Activated CD4-positive, alpha-beta T cell treated with anti-CD3 and anti-CD28 coated beads, Interleukin-10, Interleukin-2, amounts not matched to agents 100 ng/mL and 50 ng/mL, durations not matched to agents 16 hours and 8 hours (primary cell): Measurements from ENCODE around the gene MAGEA2B.
"Not testable (repeated sequence)": the region's sequence is repeated elsewhere in the genome, so short reads cannot be mapped to it uniquely, and the experiment has no call there.

Source experiments
- DNase-seq: peaks from one replicate; pipeline ENCODE4 v3.0.0-alpha.2; 2020

MAGEA2B gene, protein sequence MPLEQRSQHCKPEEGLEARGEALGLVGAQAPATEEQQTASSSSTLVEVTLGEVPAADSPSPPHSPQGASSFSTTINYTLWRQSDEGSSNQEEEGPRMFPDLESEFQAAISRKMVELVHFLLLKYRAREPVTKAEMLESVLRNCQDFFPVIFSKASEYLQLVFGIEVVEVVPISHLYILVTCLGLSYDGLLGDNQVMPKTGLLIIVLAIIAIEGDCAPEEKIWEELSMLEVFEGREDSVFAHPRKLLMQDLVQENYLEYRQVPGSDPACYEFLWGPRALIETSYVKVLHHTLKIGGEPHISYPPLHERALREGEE

DNA sequence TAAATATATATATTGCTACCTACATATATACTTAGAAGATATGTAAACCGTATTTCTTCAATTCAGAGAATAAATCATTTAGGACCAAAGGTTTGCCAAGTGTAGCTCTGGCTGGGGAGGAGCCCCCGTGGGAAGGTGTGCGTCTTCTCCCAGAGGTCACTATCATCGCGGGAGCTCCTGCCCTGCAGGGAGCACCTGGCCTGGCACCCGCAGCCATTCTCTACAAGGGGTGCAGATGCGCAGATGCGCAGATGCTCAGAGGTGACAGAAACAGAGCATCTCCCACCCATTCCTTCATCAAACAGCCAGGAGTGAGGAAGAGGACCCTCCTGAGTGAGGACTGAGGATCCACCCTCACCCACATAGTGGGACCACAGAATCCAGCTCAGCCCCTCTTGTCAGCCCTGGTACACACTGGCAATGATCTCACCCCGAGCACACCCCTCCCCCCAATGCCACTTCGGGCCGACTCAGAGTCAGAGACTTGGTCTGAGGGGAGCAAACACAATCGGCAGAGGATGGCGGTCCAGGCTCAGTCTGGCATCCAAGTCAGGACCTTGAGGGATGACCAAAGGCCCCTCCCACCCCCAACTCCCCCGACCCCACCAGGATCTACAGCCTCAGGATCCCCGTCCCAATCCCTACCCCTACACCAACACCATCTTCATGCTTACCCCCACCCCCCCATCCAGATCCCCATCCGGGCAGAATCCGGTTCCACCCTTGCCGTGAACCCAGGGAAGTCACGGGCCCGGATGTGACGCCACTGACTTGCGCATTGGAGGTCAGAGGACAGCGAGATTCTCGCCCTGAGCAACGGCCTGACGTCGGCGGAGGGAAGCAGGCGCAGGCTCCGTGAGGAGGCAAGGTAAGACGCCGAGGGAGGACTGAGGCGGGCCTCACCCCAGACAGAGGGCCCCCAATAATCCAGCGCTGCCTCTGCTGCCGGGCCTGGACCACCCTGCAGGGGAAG is at the start of gene MAGEA2B:
TSS of gene MAGEA2B (plus strand) at position 814 of the 973 bp plus-strand sequence. CDS start 2,479 bp downstream, outside the sequence.
- not testable (repeated sequence) for DNase-seq

DNA sequence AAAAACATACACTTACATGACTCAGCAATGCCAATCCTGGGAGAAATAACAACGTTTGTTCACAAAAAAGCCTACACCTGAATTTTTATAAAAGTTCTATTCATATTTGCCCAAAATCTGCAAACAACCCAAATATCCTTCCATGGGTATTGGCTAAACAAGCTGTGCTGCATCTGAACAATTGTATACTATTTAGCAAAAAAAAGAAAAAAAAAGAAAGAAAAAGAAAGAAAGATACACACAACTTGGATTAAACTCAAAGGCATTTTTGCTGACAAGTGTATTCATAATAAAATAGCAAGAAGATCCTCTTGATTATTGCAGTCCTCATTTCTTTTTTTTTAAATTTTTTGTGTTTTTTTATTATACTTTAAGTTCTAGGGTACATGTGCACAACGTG is 40.3 kb upstream of the MAGEA2B start:
- no peak for DNase-seq

DNA sequence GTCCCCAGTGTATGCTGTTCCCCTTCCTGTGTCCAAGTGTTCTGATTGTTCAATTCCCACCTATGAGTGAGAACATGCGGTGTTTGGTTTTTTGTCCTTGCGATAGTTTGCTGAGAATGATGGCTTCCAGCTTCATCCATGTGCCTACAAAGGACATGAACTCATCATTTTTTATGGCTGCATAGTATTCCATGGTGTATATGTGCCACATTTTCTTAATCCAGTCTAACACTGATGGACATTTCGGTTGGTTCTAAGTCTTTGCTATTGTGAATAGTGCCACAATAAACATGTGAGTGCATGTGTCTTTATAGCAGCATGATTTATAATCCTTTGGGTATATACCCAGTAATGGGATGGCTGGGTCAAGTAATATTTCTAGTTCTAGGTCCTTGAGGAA is 39.8 kb upstream of the MAGEA2B start:
- not testable (repeated sequence) for DNase-seq

DNA sequence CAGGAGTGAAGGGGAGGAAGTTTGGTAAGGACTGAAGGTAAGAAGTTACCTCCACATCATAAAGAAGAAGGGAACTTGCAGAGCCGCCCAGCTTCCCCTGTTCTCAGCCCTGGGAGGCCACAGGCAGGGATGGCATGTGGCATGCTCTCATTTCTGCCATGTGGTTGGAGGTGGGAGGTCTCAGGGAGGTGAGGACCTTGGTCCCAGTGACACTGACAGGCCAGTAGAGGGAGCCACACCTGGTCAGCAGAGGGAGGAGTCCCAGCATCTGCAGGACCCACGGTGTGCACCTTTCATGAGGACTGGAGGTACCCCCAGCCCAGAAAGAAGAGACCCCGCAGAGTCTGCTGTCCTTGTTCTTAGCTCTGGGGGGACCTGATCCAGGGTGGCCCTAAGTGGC is 33.4 kb upstream of the MAGEA2B start:
- not testable (repeated sequence) for DNase-seq

DNA sequence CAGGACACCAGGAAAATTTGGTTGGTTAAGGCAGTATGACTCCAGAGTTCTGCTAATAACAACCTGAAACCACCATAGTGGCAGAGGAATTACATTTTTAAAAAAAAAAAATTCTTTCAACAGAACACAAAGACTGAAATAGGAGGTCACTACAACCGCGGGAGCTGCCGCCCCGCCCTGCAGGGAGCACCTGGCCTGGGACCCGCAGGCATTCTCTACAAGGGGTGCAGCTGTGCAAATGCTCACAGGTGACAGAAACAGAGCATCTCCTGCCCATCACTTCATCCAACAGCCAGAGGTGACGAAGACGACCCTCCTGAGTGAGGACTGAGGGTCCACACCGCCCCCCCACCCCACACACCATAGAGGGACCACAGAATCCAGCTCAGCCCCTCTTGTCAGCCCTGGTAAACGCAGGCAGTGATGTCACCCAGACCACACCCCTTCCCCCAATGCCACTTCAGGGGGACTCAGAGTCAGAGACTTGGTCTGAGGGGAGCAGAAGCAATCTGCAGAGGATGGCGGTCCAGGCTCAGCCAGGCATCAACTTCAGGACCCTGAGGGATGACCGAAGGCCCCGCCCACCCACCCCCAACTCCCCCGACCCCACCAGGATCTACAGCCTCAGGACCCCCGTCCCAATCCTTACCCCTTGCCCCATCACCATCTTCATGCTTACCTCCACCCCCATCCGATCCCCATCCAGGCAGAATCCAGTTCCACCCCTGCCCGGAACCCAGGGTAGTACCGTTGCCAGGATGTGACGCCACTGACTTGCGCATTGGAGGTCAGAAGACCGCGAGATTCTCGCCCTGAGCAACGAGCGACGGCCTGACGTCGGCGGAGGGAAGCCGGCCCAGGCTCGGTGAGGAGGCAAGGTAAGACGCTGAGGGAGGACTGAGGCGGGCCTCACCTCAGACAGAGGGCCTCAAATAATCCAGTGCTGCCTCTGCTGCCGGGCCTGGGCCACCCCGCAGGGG is 16.2 kb upstream of the MAGEA2B start, which contains the start of gene MAGEA3:
TSS of gene MAGEA3 (plus strand) at position 843 of the 980 bp plus-strand sequence. CDS start 2,039 bp downstream, outside the sequence.
- not testable (repeated sequence) for DNase-seq

DNA sequence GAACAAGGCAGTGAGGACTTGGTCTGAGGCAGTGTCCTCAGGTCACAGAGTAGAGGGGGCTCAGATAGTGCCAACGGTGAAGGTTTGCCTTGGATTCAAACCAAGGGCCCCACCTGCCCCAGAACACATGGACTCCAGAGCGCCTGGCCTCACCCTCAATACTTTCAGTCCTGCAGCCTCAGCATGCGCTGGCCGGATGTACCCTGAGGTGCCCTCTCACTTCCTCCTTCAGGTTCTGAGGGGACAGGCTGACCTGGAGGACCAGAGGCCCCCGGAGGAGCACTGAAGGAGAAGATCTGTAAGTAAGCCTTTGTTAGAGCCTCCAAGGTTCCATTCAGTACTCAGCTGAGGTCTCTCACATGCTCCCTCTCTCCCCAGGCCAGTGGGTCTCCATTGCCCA is 14.0 kb upstream of the MAGEA2B start:
- not testable (repeated sequence) for DNase-seq

DNA sequence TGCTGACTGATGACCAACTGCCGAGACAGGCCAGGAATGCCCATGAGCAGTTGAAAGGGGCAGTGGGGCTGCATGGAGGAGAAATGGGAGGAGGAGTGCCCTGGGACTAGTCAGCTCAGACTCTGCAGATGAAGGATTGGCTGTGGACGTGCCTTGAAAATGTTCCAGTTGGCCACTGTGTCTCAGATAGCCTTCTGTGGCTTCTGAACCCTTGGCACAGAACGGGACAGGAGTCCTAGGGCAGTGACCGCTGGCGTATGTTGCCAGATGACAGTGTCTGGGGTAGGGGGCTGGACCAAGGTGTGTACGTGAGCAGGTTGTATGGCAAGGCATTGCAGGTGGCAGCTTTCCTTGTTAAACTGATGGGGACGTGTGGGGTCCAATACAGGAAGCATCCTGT is 7.9 kb upstream of the MAGEA2B start:
- not testable (repeated sequence) for DNase-seq

DNA sequence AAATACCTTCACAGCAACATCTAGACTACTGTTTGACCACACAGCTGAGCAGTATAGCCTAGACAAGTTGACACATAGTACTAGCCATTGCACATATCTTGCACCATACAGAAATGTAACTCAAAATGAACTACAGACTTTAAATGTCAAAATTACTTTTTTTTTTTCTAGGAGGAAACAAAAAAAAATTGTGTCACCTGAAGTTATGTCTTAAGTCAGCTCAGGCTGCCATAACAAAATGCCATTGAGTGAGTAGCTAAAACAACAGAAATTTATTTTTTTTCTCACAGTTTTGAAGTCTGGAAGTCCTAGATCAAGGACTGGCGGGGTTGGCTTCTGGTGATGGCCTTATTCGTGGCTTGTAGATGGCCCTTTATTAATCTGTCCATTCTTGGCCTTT is 5.3 kb upstream of the MAGEA2B start, which contains the start of gene CSAG2:
TSS of gene CSAG2 (minus strand) at position 101 of the 400 bp plus-strand sequence. CDS start 161 bp downstream, outside the sequence.
- not testable (repeated sequence) for DNase-seq

DNA sequence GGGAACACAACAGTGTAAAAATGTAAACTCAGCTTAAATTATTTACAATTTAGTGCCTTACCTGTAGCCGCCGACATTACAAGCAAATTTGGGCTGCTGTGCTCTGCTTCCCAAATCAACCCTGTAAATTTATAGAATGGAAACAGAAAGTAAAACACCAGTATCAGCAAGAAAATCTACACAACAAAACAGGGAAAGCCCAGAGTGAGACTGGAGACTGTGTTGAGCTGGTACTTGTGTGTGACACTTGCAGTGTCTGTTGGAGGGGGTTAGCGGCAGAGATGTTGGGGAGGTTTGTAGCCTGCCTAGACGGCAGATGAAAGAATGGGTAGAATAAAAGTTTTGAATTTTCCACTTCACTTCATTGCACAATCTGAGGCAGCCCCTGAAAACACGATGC is 1.2 kb upstream of the MAGEA2B start:
- DNase-seq = not testable (repeated sequence)

DNA sequence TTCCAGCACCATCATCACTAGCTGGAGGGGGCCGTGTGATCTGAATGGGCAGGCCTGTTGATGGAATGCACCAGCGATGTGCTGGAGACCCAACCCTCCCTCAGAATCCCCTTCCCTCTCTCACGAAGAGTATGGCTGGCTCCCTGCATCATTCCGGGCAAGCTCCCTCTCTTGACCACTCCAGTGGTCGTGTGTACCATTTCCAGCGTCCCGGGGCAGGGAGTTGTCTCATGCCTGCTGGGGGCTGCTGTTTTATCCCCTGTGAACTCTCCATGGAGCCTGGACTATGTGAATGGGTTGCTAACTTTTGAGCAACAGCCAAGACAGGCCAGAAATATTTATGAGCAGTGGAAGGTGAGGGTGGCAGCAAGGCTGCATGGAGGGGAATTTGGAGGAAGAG is 11.0 kb downstream of the MAGEA2B start:
- DNase-seq = no peak

DNA sequence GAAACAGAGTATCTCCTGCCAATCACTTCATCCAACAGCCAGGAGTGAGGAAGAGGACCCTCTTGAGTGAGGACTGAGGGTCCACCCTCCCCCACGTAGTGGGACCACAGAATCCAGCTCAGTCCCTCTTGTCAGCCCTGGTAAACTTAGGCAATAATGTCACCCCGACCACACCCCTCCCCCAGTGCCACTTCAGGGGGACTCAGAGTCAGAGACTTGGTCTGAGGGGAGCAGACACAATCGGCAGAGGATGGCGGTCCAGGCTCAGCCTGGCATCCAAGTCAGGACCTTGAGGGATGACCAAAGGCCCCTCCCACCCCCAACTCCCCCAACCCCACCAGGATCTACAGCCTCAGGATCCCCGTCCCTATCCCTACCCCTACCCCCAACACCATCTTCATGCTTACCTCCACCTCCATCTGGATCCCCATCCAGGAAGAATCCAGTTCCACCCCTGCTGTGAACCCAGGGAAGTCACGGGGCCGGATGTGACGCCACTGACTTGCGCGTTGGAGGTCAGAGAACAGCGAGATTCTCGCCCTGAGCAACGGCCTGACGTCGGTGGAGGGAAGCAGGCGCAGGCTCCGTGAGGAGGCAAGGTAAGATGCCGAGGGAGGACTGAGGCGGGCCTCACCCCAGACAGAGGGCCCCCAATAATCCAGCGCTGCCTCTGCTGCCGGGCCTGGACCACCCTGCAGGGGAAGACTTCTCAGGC is 19.0 kb downstream of the MAGEA2B start, which contains the start of the genes CSAG1 and MAGEA12:
TSS of gene CSAG1 (minus strand) at position 461 of the 715 bp plus-strand sequence. CDS start 1,261 bp downstream, outside the sequence.
TSS of gene MAGEA12 (plus strand) at position 497 of the 715 bp plus-strand sequence. CDS start 2,405 bp downstream, outside the sequence.
- no peak for DNase-seq

DNA sequence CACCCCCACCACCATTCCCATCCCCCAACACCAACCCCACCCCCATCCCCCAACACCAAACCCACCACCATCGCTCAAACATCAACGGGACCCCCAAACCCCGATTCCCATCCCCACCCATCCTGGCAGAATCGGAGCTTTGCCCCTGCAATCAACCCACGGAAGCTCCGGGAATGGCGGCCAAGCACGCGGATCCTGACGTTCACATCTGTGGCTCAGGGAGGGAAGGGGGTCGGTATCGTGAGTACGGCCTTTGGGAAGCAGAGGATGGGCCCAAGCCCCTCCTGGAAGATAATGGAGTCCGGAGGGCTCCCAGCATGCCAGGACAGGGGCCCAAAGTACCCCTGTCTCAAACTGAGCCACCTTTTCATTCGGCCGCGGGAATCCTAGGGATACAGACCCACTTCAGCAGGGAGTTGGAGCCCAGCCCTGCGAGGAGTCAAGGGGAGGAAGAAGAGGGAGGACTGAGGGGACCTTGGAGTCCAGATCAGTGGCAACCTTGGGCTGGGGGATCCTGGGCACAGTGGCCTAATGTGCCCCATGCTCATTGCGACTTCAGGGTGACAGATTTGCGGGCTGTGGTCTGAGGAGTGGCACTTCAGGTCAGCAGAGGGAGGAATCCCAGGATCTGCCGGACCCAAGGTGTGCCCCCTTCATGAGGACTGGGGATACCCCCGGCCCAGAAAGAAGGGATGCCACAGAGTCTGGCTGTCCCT is 19.9 kb downstream of the MAGEA2B start:
- DNase-seq = not testable (repeated sequence)

DNA sequence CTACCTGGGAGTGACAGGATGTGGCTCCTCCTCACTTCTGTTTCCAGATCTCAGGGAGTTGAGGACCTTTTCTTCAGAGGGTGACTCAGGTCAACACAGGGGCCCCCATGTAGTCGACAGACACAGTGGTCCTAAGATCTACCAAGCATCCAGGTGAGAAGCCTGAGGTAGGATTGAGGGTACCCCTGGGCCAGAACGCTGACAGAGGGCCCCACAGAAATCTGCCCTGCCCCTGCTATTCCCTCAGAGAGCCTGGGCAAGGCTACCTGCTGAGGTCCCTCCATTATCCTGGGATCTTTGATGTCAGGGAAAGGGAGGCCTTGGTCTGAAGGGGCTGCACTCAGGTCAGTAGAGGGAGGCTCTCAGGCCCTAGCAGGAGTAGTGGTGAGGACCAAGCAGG is 20.7 kb downstream of the MAGEA2B start:
- no peak for DNase-seq

DNA sequence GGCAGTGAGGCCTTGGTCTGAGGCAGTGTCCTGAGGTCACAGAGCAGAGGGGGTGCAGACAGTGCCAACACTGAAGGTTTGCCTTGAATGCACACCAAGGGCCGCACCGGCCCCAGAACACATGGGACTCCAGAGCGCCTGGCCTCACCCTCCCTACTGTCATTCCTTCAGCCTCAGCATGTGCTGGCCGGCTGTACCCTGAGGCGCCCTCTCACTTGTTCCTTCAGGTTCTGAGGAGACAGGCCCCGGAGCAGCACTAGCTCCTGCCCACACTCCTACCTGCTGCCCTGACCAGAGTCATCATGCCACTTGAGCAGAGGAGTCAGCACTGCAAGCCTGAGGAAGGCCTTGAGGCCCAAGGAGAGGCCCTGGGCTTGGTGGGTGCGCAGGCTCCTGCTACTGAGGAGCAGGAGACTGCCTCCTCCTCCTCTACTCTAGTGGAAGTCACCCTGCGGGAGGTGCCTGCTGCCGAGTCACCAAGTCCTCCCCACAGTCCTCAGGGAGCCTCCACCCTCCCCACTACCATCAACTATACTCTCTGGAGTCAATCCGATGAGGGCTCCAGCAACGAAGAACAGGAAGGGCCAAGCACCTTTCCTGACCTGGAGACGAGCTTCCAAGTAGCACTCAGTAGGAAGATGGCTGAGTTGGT is 21.6 kb downstream of the MAGEA2B start:
- no peak for DNase-seq

DNA sequence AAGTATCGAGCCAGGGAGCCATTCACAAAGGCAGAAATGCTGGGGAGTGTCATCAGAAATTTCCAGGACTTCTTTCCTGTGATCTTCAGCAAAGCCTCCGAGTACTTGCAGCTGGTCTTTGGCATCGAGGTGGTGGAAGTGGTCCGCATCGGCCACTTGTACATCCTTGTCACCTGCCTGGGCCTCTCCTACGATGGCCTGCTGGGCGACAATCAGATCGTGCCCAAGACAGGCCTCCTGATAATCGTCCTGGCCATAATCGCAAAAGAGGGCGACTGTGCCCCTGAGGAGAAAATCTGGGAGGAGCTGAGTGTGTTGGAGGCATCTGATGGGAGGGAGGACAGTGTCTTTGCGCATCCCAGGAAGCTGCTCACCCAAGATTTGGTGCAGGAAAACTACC is 22.1 kb downstream of the MAGEA2B start:
- not testable (repeated sequence) for DNase-seq

DNA sequence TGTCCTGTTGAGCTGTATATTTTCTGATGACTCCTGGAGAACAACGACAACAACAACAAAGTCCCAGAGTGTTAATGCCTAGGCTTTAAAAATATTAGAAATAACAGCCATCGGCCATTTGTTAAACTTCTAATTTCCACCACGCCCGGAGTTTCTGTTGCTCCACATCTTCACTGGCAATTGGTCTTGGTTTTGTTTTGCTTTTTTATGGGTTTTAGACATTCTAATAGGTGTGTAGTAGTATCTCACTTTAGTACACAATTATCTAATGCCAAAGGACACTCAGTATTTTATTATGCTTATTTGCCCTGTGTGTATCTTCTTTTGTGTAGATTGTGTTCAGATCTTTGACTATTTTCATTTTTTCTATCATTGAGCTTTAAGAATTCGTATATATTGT is 24.1 kb downstream of the MAGEA2B start:
- DNase-seq = no peak

DNA sequence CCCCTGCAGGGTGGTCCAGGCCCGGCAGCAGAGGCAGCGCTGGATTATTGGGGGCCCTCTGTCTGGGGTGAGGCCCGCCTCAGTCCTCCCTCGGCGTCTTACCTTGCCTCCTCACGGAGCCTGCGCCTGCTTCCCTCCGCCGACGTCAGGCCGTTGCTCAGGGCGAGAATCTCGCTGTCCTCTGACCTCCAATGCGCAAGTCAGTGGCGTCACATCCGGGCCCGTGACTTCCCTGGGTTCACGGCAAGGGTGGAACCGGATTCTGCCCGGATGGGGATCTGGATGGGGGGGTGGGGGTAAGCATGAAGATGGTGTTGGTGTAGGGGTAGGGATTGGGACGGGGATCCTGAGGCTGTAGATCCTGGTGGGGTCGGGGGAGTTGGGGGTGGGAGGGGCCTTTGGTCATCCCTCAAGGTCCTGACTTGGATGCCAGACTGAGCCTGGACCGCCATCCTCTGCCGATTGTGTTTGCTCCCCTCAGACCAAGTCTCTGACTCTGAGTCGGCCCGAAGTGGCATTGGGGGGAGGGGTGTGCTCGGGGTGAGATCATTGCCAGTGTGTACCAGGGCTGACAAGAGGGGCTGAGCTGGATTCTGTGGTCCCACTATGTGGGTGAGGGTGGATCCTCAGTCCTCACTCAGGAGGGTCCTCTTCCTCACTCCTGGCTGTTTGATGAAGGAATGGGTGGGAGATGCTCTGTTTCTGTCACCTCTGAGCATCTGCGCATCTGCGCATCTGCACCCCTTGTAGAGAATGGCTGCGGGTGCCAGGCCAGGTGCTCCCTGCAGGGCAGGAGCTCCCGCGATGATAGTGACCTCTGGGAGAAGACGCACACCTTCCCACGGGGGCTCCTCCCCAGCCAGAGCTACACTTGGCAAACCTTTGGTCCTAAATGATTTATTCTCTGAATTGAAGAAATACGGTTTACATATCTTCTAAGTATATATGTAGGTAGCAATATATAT is 39.5 kb downstream of the MAGEA2B start, which contains the start of gene MAGEA2:
TSS of gene MAGEA2 (minus strand) at position 157 of the 965 bp plus-strand sequence. CDS start 2,479 bp downstream, outside the sequence.
- not testable (repeated sequence) for DNase-seq

DNA sequence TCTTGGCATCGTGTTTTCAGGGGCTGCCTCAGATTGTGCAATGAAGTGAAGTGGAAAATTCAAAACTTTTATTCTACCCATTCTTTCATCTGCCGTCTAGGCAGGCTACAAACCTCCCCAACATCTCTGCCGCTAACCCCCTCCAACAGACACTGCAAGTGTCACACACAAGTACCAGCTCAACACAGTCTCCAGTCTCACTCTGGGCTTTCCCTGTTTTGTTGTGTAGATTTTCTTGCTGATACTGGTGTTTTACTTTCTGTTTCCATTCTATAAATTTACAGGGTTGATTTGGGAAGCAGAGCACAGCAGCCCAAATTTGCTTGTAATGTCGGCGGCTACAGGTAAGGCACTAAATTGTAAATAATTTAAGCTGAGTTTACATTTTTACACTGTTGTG is 40.4 kb downstream of the MAGEA2B start:
- DNase-seq = not testable (repeated sequence)
